Activated B cell treated with CpG ODN at 0.5 μM for 24 hours (primary cell): Measurements from ENCODE around the gene SLC9B1. TPM values are rescaled to one million over a fixed set of nuclear protein-coding genes. Genes with fewer than 3 reads are reported as not detected.

ENCODE experiments used
- ATAC-seq: fragments of 200-7000 bp; cut with Tn5 transposase; one replicate; pipeline ENCODE4 v1.10.0; 2021; ENCODE audit warnings: low read depth, mild to moderate bottlenecking, moderate library complexity
- CTCF ChIA-PET: fragments of 350-600 bp; sonication (Branson Sonifier 250); formaldehyde crosslinking; loops from one replicate; lab custom pipeline; 2021; ENCODE audit warnings: antibody characterized with exemption; lab: Charles Lee
- POLR2A ChIA-PET: fragments of 350-600 bp; sonication (Branson Sonifier 250); formaldehyde crosslinking; loops from one replicate; lab custom pipeline; 2021; ENCODE audit warnings: antibody characterized with exemption; lab: Charles Lee
- DNase-seq: peaks from one replicate; pipeline ENCODE4 v3.0.0; 2022
- H3K27ac Mint-ChIP-seq: one replicate; pipeline ENCODE4 v1.8.0; 2020; ENCODE audit warnings: mixed read lengths
- H3K27me3 Mint-ChIP-seq: one replicate; pipeline ENCODE4 v1.8.0; 2021; ENCODE audit warnings: mixed read lengths
- H3K36me3 Mint-ChIP-seq: one replicate; pipeline ENCODE4 v1.8.0; 2021; ENCODE audit warnings: low read depth, mixed read lengths
- H3K4me1 Mint-ChIP-seq: one replicate; pipeline ENCODE4 v1.8.0; 2021; ENCODE audit warnings: mixed read lengths
- H3K4me3 Mint-ChIP-seq: one replicate; pipeline ENCODE4 v1.8.0; 2020; ENCODE audit warnings: mild to moderate bottlenecking, mixed read lengths
- H3K9me3 Mint-ChIP-seq: one replicate; pipeline ENCODE4 v1.8.0; 2020; ENCODE audit warnings: mixed read lengths
- CTCF ChIP-seq: fragments of 200-600 bp; IDR thresholded peaks from one replicate; pipeline ENCODE4 v1.8.0; 2022; ENCODE audit warnings: antibody characterized with exemption, mild to moderate bottlenecking
- intact Hi-C: fragments of 100-400 bp; cut with micrococcal nuclease; formaldehyde crosslinking; loops from one replicate; pipeline ENCODE4 v1.15.1; 2024
- total RNA-seq: library from RNA; stranded (reverse); gene quantifications from 2 replicates; pipeline ENCODE4 v1.2.3, GENCODE V29; 2022

The SLC9B1 gene
- total RNA-seq, 1 donor from 2014 or later: 2.5 TPM

GRCh38 chr4:103052779-103053178, 33.3 kb upstream of the SLC9B1 start:
- Mint-ChIP-seq H3K27me3 (no peaks in the 10 kb centered on the region), H3K27ac (no peak overlapping the region), H3K4me3 (no peak overlapping the region), H3K4me1 (no peaks in the 10 kb centered on the region), H3K9me3 (no peaks in the 10 kb centered on the region), H3K36me3 (peaks cover 31% of the 10 kb centered on the region)
- ChIA-PET POLR2A (interaction anchor here (1.5 kb wide), 1 partner anchor 24 kb away, joined by 6 read pairs; the partner anchor contains the start of gene SLC9B2), CTCF (no interaction called here)
- intact Hi-C loops: no loop called here
- ATAC-seq: no peak
- no peak for TF ChIP-seq CTCF
- no peak for DNase-seq

- H3K9me3 Mint-ChIP-seq: no peaks in the 10 kb centered on the region
- ChIA-PET POLR2A (interaction anchor here (0.7 to 1.5 kb wide), 2 partner anchors 25 to 231 kb away, joined by 3 to 6 read pairs; partner anchors contain the start of gene SLC9B2), CTCF (no interaction called here)
- no peaks in the 10 kb centered on the region for H3K4me1 Mint-ChIP-seq
- no peak for TF ChIP-seq CTCF
- no peak for ATAC-seq
- peaks cover 33% of the 10 kb centered on the region for H3K36me3 Mint-ChIP-seq
- no peak overlapping the region for H3K4me3 Mint-ChIP-seq
- intact Hi-C loops: no loop called here
- no peaks in the 10 kb centered on the region for H3K27me3 Mint-ChIP-seq
- DNase-seq: no peak
- no peak overlapping the region for H3K27ac Mint-ChIP-seq
Measured at GRCh38 chr4:103052145-103052544, 32.6 kb upstream of the SLC9B1 start.

GRCh38 chr4:103050736-103051436, 31.4 kb upstream of the SLC9B1 start:
- Mint-ChIP-seq H3K27me3 (no peaks in the 10 kb centered on the region), H3K36me3 (peaks cover 40% of the 10 kb centered on the region), H3K4me3 (no peak overlapping the region), H3K27ac (no peak overlapping the region), H3K4me1 (peaks cover 8% of the 10 kb centered on the region), H3K9me3 (no peaks in the 10 kb centered on the region)
- intact Hi-C loops: no loop called here
- ChIA-PET POLR2A (interaction anchor here (0.7 kb wide), 1 partner anchor 21 kb away, joined by 6 read pairs; no protein-coding TSS in a partner anchor), CTCF (interaction anchor here (1.4 kb wide), 1 partner anchor 41 kb away, joined by 5 read pairs; no protein-coding TSS in a partner anchor)
- DNase-seq (no peak), ATAC-seq (no peak)
- TF ChIP-seq CTCF: no peak

GRCh38 chr4:103046416-103047290, 27.1 kb upstream of the SLC9B1 start:
- Mint-ChIP-seq H3K27ac (peak overlapping the region; percentile 14), H3K9me3 (no peaks in the 10 kb centered on the region), H3K27me3 (no peaks in the 10 kb centered on the region), H3K4me1 (peaks cover 10% of the 10 kb centered on the region), H3K4me3 (no peak overlapping the region), H3K36me3 (peaks cover 58% of the 10 kb centered on the region)
- ChIA-PET CTCF (interaction anchor here (0.8 to 1.9 kb wide), 9 partner anchors 19 to 224 kb away, joined by 3 to 19 read pairs (median 4); partner anchors contain the start of genes BDH2 and SLC9B2), POLR2A (no interaction called here)
- peak; percentile 93 for ATAC-seq
- DNase-seq: no peak
- intact Hi-C loops: loop anchor here (1.0 kb wide), 2 partner anchors 45 to 53 kb away; partner anchors contain the start of gene BDH2
- TF ChIP-seq CTCF: no peak
